SK-N-SH treated with all-trans-retinoic acid at 6 μM for 48 hours (cell line): ENCODE results near the gene FCN3.

Experiments used
- ATAC-seq: fragments of 200-7000 bp; cut with Tn5 transposase; 3 replicates; pipeline ENCODE4 v1.9.1; 2020; ENCODE audit warnings: mild to moderate bottlenecking, moderate library complexity
- ARNTL ChIP-seq: fragments of 450-650 bp; formaldehyde crosslinking; IDR thresholded peaks from 2 replicates; pipeline ENCODE4 v1.5.0; 2020; ENCODE audit warnings: low read depth, mild to moderate bottlenecking, moderate library complexity, borderline replicate concordance
- BACH2 ChIP-seq: fragments of 250-450 bp; sonication (Bioruptor Pico); IDR thresholded peaks from 2 replicates; pipeline ENCODE4 v1.9.0; 2021; ENCODE audit warnings: mild to moderate bottlenecking, borderline replicate concordance
- CSDC2 ChIP-seq: fragments of 250-450 bp; sonication (Bioruptor Pico); IDR thresholded peaks from 2 replicates; pipeline ENCODE4 v1.5.0; 2020; ENCODE audit warnings: mild to moderate bottlenecking, moderate library complexity
- ESRRG ChIP-seq: fragments of 250-450 bp; sonication (Bioruptor Pico); IDR thresholded peaks from 2 replicates; pipeline ENCODE4 v1.6.1; 2021; ENCODE audit warnings: mild to moderate bottlenecking
- GLIS3 ChIP-seq: fragments of 250-450 bp; sonication (Bioruptor Pico); IDR thresholded peaks from 2 replicates; pipeline ENCODE4 v1.5.0; 2020; ENCODE audit warnings: mild to moderate bottlenecking, moderate library complexity
- ISL1 ChIP-seq: fragments of 250-450 bp; sonication (Bioruptor Pico); IDR thresholded peaks from 2 replicates; pipeline ENCODE4 v2.1.2; 2022; ENCODE audit warnings: mild to moderate bottlenecking, moderate library complexity
- OSR1 ChIP-seq: fragments of 250-450 bp; sonication (Bioruptor Pico); IDR thresholded peaks from 2 replicates; pipeline ENCODE4 v1.8.0; 2022; ENCODE audit warnings: moderate library complexity, mild to moderate bottlenecking, inconsistent platforms
- PPARA ChIP-seq: fragments of 250-450 bp; sonication (Bioruptor Pico); IDR thresholded peaks from 2 replicates; pipeline ENCODE4 v1.5.0; 2020; ENCODE audit warnings: mild to moderate bottlenecking, borderline replicate concordance
- RARB ChIP-seq: fragments of 250-450 bp; sonication (Bioruptor Pico); IDR thresholded peaks from 2 replicates; pipeline ENCODE4 v1.8.0; 2021; ENCODE audit warnings: mild to moderate bottlenecking, moderate library complexity
- SNAI2 ChIP-seq: fragments of 250-450 bp; sonication (Bioruptor Pico); IDR thresholded peaks from 2 replicates; pipeline ENCODE4 v1.5.0; 2020; ENCODE audit warnings: mild to moderate bottlenecking, moderate library complexity
- TCF4 ChIP-seq: fragments of 250-450 bp; sonication (Bioruptor Pico); IDR thresholded peaks from 2 replicates; pipeline ENCODE4 v1.8.0; 2021; ENCODE audit warnings: mild to moderate bottlenecking, moderate library complexity, borderline replicate concordance
- ZC3H10 ChIP-seq: fragments of 250-450 bp; sonication (Bioruptor Pico); IDR thresholded peaks from 2 replicates; pipeline ENCODE4 v1.5.1; 2021; ENCODE audit warnings: mild to moderate bottlenecking, moderate library complexity
- ZFP3 ChIP-seq: fragments of 250-450 bp; sonication (Bioruptor Pico); IDR thresholded peaks from 2 replicates; pipeline ENCODE4 v1.5.0; 2020; ENCODE audit warnings: mild to moderate bottlenecking, moderate library complexity
- ZFP30 ChIP-seq: fragments of 450-650 bp; formaldehyde crosslinking; IDR thresholded peaks from 2 replicates; pipeline ENCODE4 v1.5.0; 2022; ENCODE audit warnings: mild to moderate bottlenecking, moderate library complexity
- ZNF565 ChIP-seq: fragments of 450-650 bp; formaldehyde crosslinking; conservative IDR thresholded peaks from 2 replicates; pipeline ENCODE4 v1.5.0; 2020; ENCODE audit warnings: low read depth, mild to moderate bottlenecking, moderate library complexity
- ZNF70 ChIP-seq: fragments of 450-650 bp; formaldehyde crosslinking; IDR thresholded peaks from 2 replicates; pipeline ENCODE4 v1.5.0; 2020; ENCODE audit warnings: mild to moderate bottlenecking, moderate library complexity
- ZNF8 ChIP-seq: fragments of 450-650 bp; formaldehyde crosslinking; IDR thresholded peaks from 2 replicates; pipeline ENCODE4 v1.5.0; 2020; ENCODE audit warnings: mild to moderate bottlenecking, moderate library complexity
- TF ChIP-seq, protein P1 (sequence below): fragments of 250-450 bp; sonication (Bioruptor Pico); IDR thresholded peaks from 2 replicates; pipeline ENCODE4 v1.5.0; 2020; ENCODE audit warnings: mild to moderate bottlenecking, moderate library complexity
- TF ChIP-seq, protein P2 (sequence below): fragments of 250-450 bp; sonication (Bioruptor Pico); IDR thresholded peaks from 2 replicates; pipeline ENCODE4 v1.5.1; 2020; ENCODE audit warnings: low read depth, mild to moderate bottlenecking, moderate library complexity
- TF ChIP-seq, protein P3 (sequence below): fragments of 250-450 bp; sonication (Bioruptor Pico); IDR thresholded peaks from 2 replicates; pipeline ENCODE4 v1.8.0; 2020; ENCODE audit warnings: mild to moderate bottlenecking, moderate library complexity, borderline replicate concordance
- TF ChIP-seq, protein P4 (sequence below): fragments of 250-450 bp; sonication (Bioruptor Pico); IDR thresholded peaks from 2 replicates; pipeline ENCODE4 v1.8.0; 2021; ENCODE audit warnings: low read depth, mild to moderate bottlenecking, moderate library complexity, borderline replicate concordance

FCN3 gene

DNA sequence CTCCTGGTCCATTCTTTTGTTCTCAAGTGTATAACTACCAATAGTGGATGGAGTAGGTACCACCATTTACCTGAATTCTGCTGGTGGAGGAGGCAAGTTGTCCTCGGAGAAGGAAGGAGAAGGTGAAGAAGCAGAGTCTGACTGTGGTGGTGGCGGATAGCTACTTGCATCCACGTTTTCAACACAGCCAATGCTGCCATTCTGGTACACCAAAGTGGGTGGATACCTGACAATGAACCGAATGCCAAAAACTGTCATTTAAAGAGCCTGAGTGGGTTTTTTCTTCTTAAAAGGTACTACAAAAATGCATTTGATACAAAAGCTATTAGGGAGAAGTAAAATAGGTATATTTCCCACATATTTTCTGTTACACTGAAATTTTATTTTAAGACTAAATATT, 37.9 kb upstream of the FCN3 start (continued):
- TF ChIP-seq, protein P1, sequence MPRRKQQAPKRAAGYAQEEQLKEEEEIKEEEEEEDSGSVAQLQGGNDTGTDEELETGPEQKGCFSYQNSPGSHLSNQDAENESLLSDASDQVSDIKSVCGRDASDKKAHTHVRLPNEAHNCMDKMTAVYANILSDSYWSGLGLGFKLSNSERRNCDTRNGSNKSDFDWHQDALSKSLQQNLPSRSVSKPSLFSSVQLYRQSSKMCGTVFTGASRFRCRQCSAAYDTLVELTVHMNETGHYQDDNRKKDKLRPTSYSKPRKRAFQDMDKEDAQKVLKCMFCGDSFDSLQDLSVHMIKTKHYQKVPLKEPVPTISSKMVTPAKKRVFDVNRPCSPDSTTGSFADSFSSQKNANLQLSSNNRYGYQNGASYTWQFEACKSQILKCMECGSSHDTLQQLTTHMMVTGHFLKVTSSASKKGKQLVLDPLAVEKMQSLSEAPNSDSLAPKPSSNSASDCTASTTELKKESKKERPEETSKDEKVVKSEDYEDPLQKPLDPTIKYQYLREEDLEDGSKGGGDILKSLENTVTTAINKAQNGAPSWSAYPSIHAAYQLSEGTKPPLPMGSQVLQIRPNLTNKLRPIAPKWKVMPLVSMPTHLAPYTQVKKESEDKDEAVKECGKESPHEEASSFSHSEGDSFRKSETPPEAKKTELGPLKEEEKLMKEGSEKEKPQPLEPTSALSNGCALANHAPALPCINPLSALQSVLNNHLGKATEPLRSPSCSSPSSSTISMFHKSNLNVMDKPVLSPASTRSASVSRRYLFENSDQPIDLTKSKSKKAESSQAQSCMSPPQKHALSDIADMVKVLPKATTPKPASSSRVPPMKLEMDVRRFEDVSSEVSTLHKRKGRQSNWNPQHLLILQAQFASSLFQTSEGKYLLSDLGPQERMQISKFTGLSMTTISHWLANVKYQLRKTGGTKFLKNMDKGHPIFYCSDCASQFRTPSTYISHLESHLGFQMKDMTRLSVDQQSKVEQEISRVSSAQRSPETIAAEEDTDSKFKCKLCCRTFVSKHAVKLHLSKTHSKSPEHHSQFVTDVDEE = no peak
- TF ChIP-seq, protein P2, sequence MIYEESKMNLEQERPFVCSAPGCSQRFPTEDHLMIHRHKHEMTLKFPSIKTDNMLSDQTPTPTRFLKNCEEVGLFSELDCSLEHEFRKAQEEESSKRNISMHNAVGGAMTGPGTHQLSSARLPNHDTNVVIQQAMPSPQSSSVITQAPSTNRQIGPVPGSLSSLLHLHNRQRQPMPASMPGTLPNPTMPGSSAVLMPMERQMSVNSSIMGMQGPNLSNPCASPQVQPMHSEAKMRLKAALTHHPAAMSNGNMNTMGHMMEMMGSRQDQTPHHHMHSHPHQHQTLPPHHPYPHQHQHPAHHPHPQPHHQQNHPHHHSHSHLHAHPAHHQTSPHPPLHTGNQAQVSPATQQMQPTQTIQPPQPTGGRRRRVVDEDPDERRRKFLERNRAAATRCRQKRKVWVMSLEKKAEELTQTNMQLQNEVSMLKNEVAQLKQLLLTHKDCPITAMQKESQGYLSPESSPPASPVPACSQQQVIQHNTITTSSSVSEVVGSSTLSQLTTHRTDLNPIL = no peak
- no peak for TF ChIP-seq BACH2 (CRISPR knock-in tag)
- TF ChIP-seq, protein P3, sequence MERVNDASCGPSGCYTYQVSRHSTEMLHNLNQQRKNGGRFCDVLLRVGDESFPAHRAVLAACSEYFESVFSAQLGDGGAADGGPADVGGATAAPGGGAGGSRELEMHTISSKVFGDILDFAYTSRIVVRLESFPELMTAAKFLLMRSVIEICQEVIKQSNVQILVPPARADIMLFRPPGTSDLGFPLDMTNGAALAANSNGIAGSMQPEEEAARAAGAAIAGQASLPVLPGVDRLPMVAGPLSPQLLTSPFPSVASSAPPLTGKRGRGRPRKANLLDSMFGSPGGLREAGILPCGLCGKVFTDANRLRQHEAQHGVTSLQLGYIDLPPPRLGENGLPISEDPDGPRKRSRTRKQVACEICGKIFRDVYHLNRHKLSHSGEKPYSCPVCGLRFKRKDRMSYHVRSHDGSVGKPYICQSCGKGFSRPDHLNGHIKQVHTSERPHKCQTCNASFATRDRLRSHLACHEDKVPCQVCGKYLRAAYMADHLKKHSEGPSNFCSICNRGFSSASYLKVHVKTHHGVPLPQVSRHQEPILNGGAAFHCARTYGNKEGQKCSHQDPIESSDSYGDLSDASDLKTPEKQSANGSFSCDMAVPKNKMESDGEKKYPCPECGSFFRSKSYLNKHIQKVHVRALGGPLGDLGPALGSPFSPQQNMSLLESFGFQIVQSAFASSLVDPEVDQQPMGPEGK = no peak
- TF ChIP-seq ISL1 (CRISPR knock-in tag) = no peak

DNA sequence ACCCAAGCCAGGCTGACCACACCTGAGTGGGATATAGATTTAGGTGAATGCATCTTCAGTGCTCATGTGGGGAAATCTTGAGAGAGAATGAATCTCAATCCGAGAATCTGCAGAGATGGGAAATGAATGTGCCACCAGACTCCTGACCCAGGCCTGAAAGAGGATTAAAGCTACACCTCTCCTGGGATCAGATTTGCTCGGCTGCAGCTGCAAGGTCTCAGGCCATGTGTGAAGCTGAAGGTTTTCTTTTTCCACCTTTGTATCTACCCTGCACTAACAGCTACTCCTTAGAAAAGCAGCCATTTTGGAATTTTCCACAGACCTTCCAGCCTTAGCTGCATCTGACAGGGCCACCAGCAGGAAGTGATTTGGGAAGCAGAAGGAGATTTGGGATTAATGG, 36.1 kb upstream of the FCN3 start:
- no peak for TF ChIP-seq PPARA
- TF ChIP-seq CSDC2 (CRISPR knock-in tag) = no peak
- TF ChIP-seq, protein P3 = no peak
- no peak for TF ChIP-seq TCF4 (CRISPR knock-in tag)
- no peak for TF ChIP-seq ARNTL (CRISPR knock-in tag)
- TF ChIP-seq ZNF565 (CRISPR knock-in tag) = no peak
- TF ChIP-seq OSR1 (CRISPR knock-in tag) = no peak
- TF ChIP-seq ZFP30 (CRISPR knock-in tag) = no peak
- TF ChIP-seq RARB (CRISPR knock-in tag) = no peak
- no peak for TF ChIP-seq ZNF70 (CRISPR knock-in tag)
- TF ChIP-seq BACH2 (CRISPR knock-in tag) = no peak
- no peak for TF ChIP-seq ZFP3 (CRISPR knock-in tag)
- TF ChIP-seq ISL1 (CRISPR knock-in tag) = no peak
- no peak for TF ChIP-seq SNAI2 (CRISPR knock-in tag)
- ATAC-seq = no peak

DNA sequence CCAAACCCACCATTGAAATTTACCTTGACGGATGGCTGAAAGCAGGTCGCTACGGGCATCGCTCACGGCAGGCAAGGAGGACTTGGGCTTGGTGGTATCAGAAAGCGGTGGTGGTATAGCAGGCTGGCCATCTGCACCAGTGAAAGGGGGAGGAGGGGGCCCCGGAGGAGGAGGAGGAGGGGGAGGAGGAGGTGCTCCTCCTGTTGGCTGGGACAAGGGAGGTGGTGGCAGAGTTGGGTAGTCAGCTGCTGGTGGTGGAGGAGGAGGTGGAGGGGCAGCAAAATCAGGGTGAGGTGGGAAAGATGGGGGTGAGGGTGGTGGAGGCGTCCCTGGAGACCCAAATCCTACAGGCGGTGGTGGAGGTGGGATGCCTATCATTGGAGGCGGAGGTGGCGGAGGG, 35.0 kb upstream of the FCN3 start:
- ATAC-seq = no peak
- TF ChIP-seq ARNTL (CRISPR knock-in tag) (no peak), ISL1 (CRISPR knock-in tag) (no peak), GLIS3 (no peak), ZC3H10 (CRISPR knock-in tag) (no peak), ZFP3 (CRISPR knock-in tag) (no peak), PPARA (no peak), ZNF8 (CRISPR knock-in tag) (no peak), RARB (CRISPR knock-in tag) (no peak), ESRRG (CRISPR knock-in tag) (no peak), ZNF70 (CRISPR knock-in tag) (no peak), CSDC2 (CRISPR knock-in tag) (no peak)
- TF ChIP-seq, protein P4, sequence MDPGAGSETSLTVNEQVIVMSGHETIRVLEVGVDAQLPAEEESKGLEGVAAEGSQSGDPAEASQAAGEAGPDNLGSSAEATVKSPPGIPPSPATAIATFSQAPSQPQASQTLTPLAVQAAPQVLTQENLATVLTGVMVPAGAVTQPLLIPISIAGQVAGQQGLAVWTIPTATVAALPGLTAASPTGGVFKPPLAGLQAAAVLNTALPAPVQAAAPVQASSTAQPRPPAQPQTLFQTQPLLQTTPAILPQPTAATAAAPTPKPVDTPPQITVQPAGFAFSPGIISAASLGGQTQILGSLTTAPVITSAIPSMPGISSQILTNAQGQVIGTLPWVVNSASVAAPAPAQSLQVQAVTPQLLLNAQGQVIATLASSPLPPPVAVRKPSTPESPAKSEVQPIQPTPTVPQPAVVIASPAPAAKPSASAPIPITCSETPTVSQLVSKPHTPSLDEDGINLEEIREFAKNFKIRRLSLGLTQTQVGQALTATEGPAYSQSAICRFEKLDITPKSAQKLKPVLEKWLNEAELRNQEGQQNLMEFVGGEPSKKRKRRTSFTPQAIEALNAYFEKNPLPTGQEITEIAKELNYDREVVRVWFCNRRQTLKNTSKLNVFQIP (CRISPR knock-in tag) = no peak
- TF ChIP-seq, protein P3 = no peak
- TF ChIP-seq, protein P2 = no peak
- TF ChIP-seq, protein P1 = no peak
